NCI-H2029 (cell line): ENCODE data around the gene DHTKD1.
"Not testable (repeated sequence)": the region's sequence is repeated elsewhere in the genome, so short reads cannot be mapped to it uniquely, and the experiment has no call there.

Source experiments
- DNase-seq: peaks from one replicate; lab custom pipeline; 2025; lab: John Stamatoyannopoulos, UW

The DHTKD1 gene

GRCh38 chr10:12067336-12067735 is 1.4 kb upstream of the DHTKD1 start:
- no peak for DNase-seq

- not testable (repeated sequence) for DNase-seq
These were observed 2.7 kb downstream of the DHTKD1 start for GRCh38 chr10:12071441-12071840.

- DNase-seq, result no peak
These were observed 4.8 kb downstream of the DHTKD1 start for GRCh38 chr10:12073526-12073925.

DNA sequence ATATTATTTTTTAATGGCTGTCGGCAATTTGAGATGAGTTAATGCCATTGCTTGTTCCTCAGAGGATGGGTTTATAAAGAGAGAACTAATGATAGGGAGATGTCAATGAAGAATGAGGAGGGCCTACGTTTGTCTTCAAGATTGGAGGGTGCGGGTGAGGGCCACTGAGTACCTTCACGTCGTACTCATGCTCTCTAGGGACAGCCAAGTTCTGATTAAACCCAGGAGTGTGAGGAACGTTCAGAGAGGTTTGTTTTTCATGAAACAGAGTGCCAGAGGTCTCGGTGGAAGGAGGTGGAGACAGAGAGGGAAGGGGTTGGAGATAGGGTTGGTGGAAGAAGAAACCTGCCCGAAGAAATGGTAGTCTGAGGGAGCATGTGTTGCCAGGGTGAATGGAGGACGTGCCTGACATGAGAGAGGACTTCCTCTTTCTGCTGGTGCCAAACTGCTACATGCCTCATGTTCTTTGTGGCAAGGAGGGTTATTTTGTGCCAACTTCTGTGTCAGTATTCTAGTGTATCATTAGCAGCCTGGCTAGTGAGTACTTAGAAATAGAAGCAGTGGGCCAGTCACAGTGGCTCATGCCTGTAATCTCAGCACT is 8.9 kb downstream of the DHTKD1 start:
- no peak for DNase-seq

GRCh38 chr10:12081470-12081869 is 12.7 kb downstream of the DHTKD1 start:
- DNase-seq, result no peak

GRCh38 chr10:12081879-12082557 is 13.3 kb downstream of the DHTKD1 start:
- DNase-seq, result no peak

GRCh38 chr10:12088919-12089318 is 20.2 kb downstream of the DHTKD1 start:
- DNase-seq, result no peak

DNA sequence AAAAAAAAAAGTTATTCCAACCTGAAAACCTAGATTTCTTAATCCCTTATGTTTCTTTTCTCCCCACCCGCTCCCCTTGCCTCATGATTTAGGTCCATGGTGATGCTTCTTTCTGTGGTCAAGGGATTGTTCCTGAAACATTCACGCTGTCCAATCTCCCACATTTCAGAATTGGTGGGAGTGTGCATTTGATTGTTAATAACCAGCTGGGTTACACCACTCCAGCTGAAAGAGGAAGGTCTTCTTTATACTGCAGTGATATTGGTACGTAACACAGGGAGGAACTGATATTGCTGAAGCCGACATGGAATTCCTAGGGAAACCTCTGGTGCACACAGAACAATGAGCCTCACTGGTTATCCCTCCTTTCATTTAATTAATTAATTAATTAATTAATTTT is 22.7 kb downstream of the DHTKD1 start:
- DNase-seq, result no peak

DNA sequence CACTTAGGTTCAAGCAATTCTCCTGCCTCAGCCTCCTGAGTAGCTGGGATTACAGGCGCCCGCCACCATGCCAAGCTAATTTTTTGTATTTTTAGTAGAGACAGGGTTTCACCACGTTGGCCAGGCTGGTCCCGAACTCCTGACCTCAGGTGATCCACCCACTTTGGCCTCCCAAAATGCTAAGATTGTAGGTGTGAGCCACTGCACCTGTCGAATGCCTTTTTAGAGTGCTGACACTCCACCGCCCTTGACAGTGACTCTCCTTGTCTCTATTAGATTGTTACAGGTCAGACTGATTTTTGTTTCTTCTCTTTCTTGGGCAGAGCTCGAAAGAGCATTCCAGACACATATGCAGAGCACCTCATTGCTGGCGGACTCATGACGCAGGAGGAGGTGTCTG is 28.6 kb downstream of the DHTKD1 start:
- DNase-seq, result not testable (repeated sequence)

DNA sequence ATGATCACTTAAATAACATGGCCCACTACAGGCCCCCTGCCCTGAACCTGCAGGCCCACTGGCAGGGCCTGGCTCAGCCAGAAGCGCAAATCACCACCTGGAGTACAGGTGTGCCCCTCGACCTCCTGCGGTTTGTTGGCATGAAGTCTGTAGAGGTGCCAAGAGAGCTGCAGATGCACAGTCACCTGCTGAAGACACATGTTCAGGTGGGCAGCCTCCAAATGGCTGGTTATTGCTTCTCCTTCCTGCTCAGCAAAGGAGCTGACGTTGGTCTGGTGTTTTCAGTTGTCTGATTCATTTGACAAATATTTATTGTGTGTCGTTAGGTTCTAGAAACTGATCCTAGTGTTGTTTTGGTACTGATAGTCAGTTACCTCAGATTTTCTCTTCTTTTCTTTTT is 29.0 kb downstream of the DHTKD1 start:
- peak; percentile 80 for DNase-seq

GRCh38 chr10:12098966-12099365 is 30.2 kb downstream of the DHTKD1 start:
- no peak for DNase-seq

DNA sequence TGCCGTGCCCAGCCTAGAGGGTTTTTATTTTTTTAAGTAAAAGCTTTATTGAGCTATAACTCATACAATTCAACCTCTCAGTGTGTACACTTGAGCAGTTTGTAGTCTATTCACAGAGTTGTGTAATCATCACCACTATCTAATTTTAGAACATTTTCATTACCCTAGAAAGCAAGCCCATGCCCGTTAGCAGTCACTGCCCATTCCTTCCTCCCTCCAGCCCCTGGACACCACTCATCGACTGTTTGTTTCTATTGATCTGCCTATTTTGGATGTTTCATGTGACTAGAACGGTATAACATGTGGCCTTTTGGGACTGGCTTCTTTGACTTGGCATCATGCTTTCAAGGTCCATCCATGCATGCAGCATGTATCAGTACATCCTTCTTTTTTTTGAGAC is 35.0 kb downstream of the DHTKD1 start:
- DNase-seq, result no peak

- no peak for DNase-seq
These were observed 39.0 kb downstream of the DHTKD1 start for GRCh38 chr10:12107781-12108180.

GRCh38 chr10:12109286-12109685 is 40.5 kb downstream of the DHTKD1 start:
- no peak for DNase-seq

GRCh38 chr10:12111528-12111927 is 42.8 kb downstream of the DHTKD1 start:
- DNase-seq, result no peak

- DNase-seq, result no peak
These were observed 44.9 kb downstream of the DHTKD1 start for GRCh38 chr10:12113627-12114026.

DNA sequence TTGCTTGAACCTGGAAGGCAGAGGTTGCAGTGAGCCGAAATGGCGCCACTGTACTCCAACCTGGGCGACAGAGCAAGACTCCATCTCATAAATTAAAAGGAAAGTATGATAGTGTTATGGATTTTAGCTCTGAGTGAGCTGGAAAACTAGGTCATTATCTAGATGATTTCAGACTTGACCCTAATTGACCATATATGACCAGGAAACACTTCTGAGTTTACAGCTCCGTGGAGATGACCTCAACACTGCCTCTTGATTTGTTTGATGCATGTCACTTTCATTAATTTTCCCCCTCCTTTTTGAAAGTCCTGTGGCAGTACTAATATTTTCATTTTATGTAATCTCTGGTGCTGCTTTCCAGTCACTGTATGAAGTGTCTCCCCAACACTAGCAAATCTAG is 52.9 kb downstream of the DHTKD1 start:
- no peak for DNase-seq

DNA sequence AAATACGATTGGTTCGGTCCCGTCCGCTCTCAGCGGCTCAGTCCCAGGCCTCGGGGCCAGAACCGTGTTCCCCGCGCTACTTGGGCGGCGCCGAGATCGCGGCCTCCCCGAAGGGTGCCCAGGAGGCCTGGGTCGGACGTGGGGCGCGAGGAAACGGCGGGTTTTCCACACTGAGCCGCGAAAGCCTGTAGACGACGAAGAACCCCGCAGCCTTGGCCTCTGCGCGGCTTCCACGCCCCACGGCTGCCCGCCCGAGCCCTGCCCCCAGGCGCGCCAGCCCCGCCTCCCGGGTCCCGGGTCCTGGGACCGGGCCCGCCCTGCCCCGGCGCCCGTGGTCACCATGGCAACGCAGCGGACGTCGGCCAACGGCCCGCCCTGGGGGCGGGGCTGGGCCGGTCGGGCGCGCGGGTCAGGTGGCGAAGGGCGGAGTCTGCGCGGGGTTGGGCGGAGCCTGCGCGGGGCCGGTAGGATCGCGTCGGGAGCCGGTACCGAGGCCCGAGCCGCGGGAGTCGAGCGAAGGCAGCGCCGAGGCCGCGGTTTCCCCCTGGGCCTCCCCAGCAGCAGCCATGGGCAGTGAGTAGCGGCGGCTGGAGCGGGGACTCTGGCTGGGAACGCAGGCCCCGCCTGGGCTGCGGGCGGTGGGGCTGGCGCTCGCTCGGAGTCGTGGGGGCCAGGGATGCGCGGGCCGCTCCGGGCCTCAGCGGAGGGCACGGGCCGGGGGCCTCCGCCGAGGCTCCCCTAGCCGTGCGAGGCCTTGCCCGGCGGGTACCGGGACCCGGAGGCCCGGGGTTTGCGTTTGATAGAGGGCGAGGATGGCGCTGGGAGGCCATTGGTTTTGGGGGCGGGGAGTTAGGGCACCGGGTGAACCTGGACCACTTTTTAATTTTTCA is 60.7 kb downstream of the DHTKD1 start, which contains the start of gene SEC61A2:
Gene SEC61A2 (plus strand): TSS at position 456 of the 890 bp plus-strand sequence. CDS start 111 bp downstream, at position 567.
- peak; percentile 69 for DNase-seq

DNA sequence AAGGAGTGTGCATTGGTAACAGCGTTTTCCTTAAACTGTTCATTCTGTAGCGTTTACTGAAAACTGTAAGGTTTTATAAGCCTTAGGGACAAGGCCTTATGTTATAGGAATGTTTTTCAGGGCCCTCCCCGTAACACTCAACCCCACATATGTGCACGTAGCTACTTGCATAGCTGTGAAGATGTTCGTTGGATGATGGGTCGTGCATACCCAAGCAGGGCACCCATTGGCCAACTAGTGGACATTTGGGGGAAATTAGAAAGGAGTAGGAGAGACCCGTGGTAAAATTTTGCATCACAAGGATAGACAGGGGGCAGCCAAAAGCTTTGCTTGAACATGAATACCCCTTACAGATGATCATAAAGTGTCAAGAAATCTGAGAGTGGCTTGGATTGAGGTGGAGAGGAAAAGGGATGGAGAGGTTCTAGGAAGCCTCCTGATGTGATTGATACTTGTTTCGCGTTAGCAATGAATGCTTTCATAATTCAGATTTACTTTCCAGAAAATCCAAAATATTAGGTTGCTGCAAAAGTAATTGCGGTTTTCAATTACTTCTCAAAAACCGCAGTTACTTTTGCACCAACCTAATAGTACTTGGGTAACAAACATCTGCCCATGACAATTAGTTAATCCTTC is 61.6 kb downstream of the DHTKD1 start:
- DNase-seq, result no peak

GRCh38 chr10:12135631-12136030 is 66.9 kb downstream of the DHTKD1 start:
- DNase-seq, result no peak

- DNase-seq, result no peak
These were observed 71.3 kb downstream of the DHTKD1 start for GRCh38 chr10:12140038-12140437.

DNA sequence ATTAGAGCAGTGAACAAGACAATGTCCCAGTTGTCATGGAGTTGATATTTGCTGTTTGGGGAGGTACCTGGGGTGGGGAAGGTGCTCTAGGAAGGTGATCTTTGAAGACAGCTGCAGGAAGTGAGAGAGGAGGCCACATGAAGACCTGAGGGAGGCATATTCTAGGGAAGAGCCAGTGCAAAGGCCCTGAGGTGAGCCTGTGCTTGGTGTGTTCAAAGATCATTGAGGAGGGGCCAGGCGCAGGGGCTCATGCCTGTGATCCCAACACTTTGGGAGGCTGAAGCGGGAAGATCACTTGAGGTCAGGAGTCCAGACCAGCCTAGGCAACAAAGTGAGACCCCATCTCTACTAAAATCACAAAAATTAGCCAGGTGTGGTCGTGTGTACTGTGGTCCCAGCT is 75.8 kb downstream of the DHTKD1 start:
- DNase-seq, result no peak
